ENCODE measurements around the gene PCDHGA4. TPM values are rescaled to one million over a fixed set of nuclear protein-coding genes. Genes with fewer than 3 reads are reported as not detected.
A peak's percentile ranks its signal among the peaks of the same experiment; 100 is the strongest.
"Not testable (repeated sequence)": the region's sequence is repeated elsewhere in the genome, so short reads cannot be mapped to it uniquely, and the experiment has no call there.

PCDHGA4 gene
- total and polyA plus RNA-seq, 9 donors, result 1.2 to 8.2 (median 5.7) TPM

GRCh38 chr5:141397756-141398551 is 43.1 kb downstream of the PCDHGA4 start, which contains the start of gene PCDHGB5:
Gene PCDHGB5, plus strand, starts transcription at chr5:141397947. Its CDS starts 181 bp downstream, at chr5:141398128.
- Histone ChIP-seq H3K4me3 (peak within 1 kb of the TSS; percentile 11), H3K9me3 (peaks cover 13 to 39% of the 10 kb centered on the region in 2 donors)
- 5 to 7% (median 7%) methylated on average over 25 to 30 of the region's 43 CpGs for WGBS, 3 donors
- H3K36me3 ChIP-seq; H3K27me3 ChIP-seq; H3K27ac ChIP-seq; H3K4me1 ChIP-seq (ENCODE audit: insufficient read depth): not testable (repeated sequence)
- intact Hi-C loops (cut with DNase I), result loop anchor here in 1 of 4 donors (10.0 kb wide), 1 partner anchor 157 kb away; no protein-coding TSS in a partner anchor
- peak in 3 of 5 donors; percentile 43 to 57 (median 44) for DNase-seq
- TF ChIP-seq, protein P1, sequence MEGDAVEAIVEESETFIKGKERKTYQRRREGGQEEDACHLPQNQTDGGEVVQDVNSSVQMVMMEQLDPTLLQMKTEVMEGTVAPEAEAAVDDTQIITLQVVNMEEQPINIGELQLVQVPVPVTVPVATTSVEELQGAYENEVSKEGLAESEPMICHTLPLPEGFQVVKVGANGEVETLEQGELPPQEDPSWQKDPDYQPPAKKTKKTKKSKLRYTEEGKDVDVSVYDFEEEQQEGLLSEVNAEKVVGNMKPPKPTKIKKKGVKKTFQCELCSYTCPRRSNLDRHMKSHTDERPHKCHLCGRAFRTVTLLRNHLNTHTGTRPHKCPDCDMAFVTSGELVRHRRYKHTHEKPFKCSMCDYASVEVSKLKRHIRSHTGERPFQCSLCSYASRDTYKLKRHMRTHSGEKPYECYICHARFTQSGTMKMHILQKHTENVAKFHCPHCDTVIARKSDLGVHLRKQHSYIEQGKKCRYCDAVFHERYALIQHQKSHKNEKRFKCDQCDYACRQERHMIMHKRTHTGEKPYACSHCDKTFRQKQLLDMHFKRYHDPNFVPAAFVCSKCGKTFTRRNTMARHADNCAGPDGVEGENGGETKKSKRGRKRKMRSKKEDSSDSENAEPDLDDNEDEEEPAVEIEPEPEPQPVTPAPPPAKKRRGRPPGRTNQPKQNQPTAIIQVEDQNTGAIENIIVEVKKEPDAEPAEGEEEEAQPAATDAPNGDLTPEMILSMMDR (IDR thresholded peaks at IDR 0.05), result peak in 1 of 3 donors; percentile 37

DNA sequence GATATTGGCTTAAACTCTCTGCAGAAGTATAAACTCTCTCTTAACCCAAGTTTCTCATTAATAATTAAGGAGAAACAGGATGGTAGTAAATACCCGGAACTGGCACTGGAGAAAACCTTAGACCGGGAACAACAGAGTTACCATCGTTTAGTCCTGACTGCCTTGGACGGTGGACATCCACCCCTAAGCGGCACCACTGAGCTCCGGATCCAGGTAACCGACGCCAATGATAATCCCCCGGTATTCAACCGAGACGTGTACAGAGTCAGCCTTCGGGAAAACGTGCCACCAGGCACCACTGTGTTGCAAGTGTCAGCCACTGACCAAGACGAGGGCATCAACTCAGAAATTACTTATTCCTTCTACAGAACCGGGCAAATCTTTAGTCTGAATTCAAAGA is 43.8 kb downstream of the PCDHGA4 start:
- no peak overlapping the region for H3K4me3 ChIP-seq
- intact Hi-C loops (cut with DNase I), result loop anchor here in 1 of 4 donors (10.0 kb wide), 1 partner anchor 156 kb away; no protein-coding TSS in a partner anchor
- H3K27me3 ChIP-seq, result no peaks in the 10 kb centered on the region
- TF ChIP-seq EP300 (IDR thresholded peaks at IDR 0.05) (no peak), POLR2A (IDR thresholded peaks at IDR 0.05) (no peak)
- TF ChIP-seq, protein P1 (IDR thresholded peaks at IDR 0.05), result no peak
- H3K36me3 ChIP-seq, result no peaks in the 10 kb centered on the region
- no peak overlapping the region for H3K27ac ChIP-seq
- 21 to 36% (median 26%) methylated on average over 15 of the region's 15 CpGs for WGBS, 3 donors
- no peaks in the 10 kb centered on the region for H3K4me1 ChIP-seq (ENCODE audit: insufficient read depth)
- peaks cover 10 to 42% of the 10 kb centered on the region in 2 donors for H3K9me3 ChIP-seq
- no peak for DNase-seq

GRCh38 chr5:141399555-141400258 is 44.9 kb downstream of the PCDHGA4 start:
- no peaks in the 10 kb centered on the region for H3K36me3 ChIP-seq
- H3K27me3 ChIP-seq, result no peaks in the 10 kb centered on the region
- intact Hi-C loops (cut with DNase I), result loop anchor here in 2 of 4 donors (10.0 kb wide), 1 partner anchor 155 kb away; no protein-coding TSS in a partner anchor
- peaks cover 10 to 38% of the 10 kb centered on the region in 2 donors for H3K9me3 ChIP-seq
- no peaks in the 10 kb centered on the region for H3K4me1 ChIP-seq (ENCODE audit: insufficient read depth)
- H3K27ac ChIP-seq, result no peak overlapping the region
- DNase-seq, result no peak
- TF ChIP-seq POLR2A (IDR thresholded peaks at IDR 0.05) (no peak), EP300 (IDR thresholded peaks at IDR 0.05) (no peak)
- TF ChIP-seq, protein P1 (IDR thresholded peaks at IDR 0.05), result no peak
- WGBS, 3 donors, result 21 to 29% (median 21%) methylated on average over 5 to 61 of the region's 61 CpGs
- no peak overlapping the region for H3K4me3 ChIP-seq

GRCh38 chr5:141402553-141403243 is 47.9 kb downstream of the PCDHGA4 start, which contains the start of gene PCDHGA9:
Gene PCDHGA9, plus strand, starts transcription at chr5:141402778. Its CDS starts 175 bp downstream, at chr5:141402953.
- peaks cover 10 to 44% of the 10 kb centered on the region in 2 donors for H3K9me3 ChIP-seq
- WGBS, 3 donors, result 12 to 16% (median 13%) methylated on average over 27 of the region's 27 CpGs
- DNase-seq, result peak in 1 of 5 donors; percentile 28
- no peak within 1 kb of the TSS for H3K27ac ChIP-seq
- peak within 1 kb of the TSS; percentile 12 for H3K4me3 ChIP-seq
- no peaks in the 10 kb centered on the region for H3K36me3 ChIP-seq
- intact Hi-C loops (cut with DNase I), result loop anchor here in 1 of 4 donors (10.0 kb wide), 1 partner anchor 152 kb away; no protein-coding TSS in a partner anchor
- TF ChIP-seq POLR2A (IDR thresholded peaks at IDR 0.05) (no peak), EP300 (IDR thresholded peaks at IDR 0.05) (no peak)
- TF ChIP-seq, protein P1 (IDR thresholded peaks at IDR 0.05), result no peak
- H3K27me3 ChIP-seq, result no peaks in the 10 kb centered on the region
- H3K4me1 ChIP-seq (ENCODE audit: insufficient read depth), result no peaks in the 10 kb centered on the region

Measured in ovary (tissue), 9 donors.